GM21717 (cell line): ENCODE data around the gene GGT7.
"Not testable (repeated sequence)": the region's sequence is repeated elsewhere in the genome, so short reads cannot be mapped to it uniquely, and the experiment has no call there.

ENCODE experiments used
- ATAC-seq: cut with Tn5 transposase; IDR thresholded peaks from one replicate; pipeline ENCODE4 v1.9.1; 2021; ENCODE audit warnings: mild to moderate bottlenecking, moderate library complexity; ENCODE audit not compliant: unreplicated experiment

Gene GGT7

DNA sequence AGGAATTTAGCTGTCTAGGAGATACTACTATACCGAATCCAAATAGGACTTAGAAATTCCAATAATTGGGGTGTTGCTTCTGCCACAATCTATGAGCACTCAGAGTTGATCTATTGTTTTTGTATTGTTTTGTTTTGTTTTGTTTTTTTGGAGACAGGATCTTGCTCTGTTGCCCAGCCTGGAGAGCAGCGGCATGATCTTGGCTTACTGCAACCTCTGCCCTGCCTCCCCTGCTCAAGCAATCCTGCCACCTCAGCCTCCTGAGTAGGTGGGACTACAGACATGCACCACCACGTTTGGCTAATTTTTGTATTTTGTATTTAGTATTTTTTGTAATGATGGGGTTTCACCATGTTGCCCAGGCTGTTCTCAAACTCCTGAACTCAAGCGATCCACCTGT is 11.2 kb upstream of the GGT7 start:
- ATAC-seq, result no peak

- no peak for ATAC-seq
Observed at GRCh38 chr20:34883087-34883688, 10.5 kb upstream of the GGT7 start.

- ATAC-seq, result no peak
Observed at GRCh38 chr20:34881689-34882088, 9.0 kb upstream of the GGT7 start.

DNA sequence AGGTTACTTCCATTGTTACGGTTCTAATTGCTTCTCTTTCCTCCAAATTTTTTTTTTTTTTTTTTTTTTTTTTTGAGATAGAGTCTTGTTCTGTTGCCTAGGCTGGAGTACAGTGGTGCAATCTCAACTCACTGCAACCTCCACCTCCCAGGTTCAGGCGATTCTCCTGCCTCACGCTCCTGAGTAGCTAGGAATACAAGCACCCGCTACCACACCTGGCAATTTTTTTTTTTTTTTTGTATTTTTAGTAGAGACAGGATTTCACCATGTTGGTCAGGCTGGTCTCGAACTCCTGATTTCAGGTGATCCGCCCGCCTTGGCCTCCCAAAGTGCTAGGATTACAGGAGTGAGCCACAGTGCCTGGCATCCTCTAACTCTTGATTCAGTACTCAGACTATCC is 8.3 kb upstream of the GGT7 start:
- not testable (repeated sequence) for ATAC-seq

DNA sequence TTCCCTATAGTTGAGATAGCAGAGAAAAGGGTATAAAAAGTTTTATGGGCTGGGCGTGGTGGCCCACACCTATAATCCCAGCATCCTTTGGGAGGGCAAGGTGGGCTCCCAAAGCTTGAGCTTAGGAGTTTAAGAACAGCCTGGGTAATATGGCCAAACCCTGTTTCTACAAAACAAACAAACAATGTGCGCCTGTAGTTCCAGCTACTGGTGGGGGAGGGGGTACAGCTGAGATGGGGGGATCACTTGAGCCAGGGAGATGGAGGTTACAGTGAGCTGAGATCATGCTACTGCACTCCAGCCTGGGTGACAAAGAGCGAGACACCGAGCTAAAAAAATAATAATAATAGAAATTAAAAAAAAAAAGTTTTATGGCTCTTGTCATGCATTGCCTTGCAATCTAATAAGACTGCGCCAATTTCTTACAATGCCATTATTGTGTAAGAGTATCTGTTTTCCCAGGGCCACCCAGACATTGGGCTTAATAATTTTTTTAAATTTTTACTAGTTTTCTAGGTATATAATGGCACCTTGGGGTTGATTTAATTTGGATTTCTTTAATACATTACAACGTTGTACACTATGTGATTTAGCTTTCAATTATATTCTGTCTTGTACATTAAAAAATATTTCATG is 7.7 kb upstream of the GGT7 start:
- ATAC-seq, result no peak

GRCh38 chr20:34876406-34877282 is 4.0 kb upstream of the GGT7 start, which contains the start of gene ACSS2:
ACSS2 (plus strand) TSS chr20:34876612; CDS start chr20:34876646, 34 bp downstream.
- ATAC-seq, result peak; percentile 65

DNA sequence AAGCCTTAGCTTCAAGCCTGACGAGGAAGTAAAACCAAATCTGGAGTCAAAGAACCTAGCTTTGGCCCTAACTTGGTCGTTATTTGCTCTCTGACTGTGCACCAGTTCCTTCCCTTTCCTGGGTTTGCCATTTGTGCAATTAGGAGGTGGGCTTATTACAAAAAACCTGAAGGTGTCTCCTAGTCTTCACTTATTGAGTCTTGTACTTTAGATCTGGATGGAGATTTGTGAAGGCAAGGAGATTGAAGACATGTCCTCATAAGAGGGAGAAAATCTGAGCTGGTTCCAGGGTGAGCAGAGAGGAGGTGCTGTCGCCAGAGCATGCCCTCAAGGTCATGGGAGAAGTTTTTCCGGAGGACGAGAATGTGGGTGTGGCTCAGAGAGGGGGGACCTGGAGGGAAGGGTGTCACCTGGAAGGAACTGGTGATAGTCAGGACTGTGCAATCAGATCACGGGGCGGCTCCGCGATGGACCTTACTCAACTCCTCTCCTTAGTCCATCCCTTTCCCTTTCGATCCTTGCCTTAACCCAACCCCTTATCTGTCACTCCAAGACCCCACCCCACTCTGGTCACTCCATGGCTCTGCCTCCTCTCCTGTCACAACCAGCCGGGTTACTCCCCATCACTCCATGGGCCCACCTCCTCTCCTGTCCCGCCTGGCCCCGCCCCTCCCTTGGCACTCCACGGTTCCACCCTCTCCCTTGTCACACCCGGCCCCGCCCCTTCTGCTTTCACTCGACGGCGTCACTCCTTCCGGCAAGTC is 3.2 kb upstream of the GGT7 start:
- ATAC-seq, result no peak

DNA sequence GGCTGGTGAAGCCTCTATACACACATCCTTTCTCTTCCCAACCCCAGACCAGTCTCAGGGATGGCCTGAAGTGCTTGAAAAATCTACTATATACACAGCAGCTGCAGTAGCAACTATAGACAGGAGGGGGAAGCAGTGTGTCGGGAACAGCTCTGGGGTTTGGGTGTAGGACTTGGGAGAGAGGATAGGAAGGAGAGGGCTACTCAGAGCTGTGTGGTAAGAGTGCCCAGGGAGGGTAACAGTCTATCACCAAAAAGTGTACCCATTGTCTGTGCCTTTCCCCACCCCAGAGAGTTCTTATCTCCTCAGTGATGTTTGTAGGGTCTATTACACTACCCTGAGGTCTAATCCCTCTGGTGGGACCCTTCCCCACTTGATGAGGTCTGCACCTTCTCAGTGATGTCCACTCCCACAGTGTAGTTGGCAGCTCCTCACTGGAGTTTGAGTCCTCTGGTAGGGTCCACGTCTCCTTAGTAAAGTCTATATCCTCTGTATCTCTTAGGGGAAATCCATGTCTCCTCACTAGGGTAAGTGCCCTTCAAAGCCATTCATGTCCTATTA is 1.5 kb upstream of the GGT7 start:
- ATAC-seq, result no peak

- no peak for ATAC-seq
Observed at GRCh38 chr20:34873583-34874093, 982 bp upstream of the GGT7 start.

- no peak for ATAC-seq
Observed at GRCh38 chr20:34871966-34872621, 562 bp downstream of the GGT7 start.

DNA sequence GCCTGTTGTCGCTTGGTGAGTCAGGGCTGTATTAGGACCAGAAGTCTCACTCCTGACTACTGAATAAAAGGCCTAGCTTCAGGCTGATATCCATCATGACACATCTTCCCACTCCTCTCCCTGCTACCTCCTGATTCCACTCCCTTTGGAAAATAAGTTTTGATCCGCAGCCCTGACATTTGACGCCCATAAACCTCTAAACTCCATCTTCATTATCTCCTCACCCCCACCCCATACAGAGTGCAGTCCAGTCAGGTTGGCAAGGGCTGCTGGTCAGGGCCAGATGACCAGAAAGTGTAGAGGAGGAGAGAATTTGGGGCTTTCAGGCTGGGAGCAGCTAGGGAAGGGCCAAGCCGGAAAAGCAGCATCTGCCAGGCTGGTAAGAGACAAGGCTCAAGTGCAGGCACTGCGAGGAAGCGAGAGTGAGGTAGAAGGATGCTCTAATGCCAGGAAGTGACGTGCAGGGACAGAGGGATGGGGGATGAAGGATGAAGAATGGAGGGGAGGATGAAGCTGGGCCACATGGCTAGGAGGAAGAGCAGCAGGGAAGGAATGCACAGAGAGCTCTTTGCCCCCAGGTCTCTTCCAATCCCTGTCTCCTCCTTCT is 1.2 kb downstream of the GGT7 start:
- ATAC-seq, result no peak

- no peak for ATAC-seq
Observed at GRCh38 chr20:34864216-34864615, 8.4 kb downstream of the GGT7 start.

- ATAC-seq, result no peak
Observed at GRCh38 chr20:34863421-34863965, 9.2 kb downstream of the GGT7 start.

DNA sequence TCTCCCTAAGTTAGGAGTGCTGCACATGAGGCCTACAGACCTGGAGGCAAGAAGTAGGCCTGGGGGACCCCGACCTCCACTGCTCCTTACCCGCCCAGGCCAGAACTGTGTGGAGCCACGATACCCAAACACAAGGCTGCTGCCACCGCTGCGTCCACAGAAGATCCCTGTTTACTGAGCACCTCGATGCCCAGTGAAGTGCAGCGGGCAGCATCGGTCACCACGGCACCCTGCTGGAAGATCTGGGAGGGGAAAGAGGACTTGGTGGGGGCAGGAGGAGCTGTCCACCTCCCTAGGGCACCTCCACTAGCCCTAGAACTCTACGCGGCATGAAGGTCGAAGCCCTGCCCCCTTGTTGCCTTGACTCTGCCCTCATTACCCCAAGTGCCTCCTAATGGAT is 9.9 kb downstream of the GGT7 start:
- no peak for ATAC-seq

GRCh38 chr20:34861386-34862084 is 11.1 kb downstream of the GGT7 start:
- no peak for ATAC-seq

- ATAC-seq, result no peak
Observed at GRCh38 chr20:34859826-34860545, 12.7 kb downstream of the GGT7 start.

- no peak for ATAC-seq
Observed at GRCh38 chr20:34859367-34859766, 13.3 kb downstream of the GGT7 start.

- no peak for ATAC-seq
Observed at GRCh38 chr20:34852298-34852697, 20.4 kb downstream of the GGT7 start.
